Stimulated activated naive CD8-positive, alpha-beta T cell treated with anti-CD3 and anti-CD28 coated beads, Interleukin-15, Interleukin-2, amounts not matched to agents 100 ng/mL and 50 ng/mL, for 24 hours (primary cell): ENCODE data around the gene DUSP2.
"Not testable (repeated sequence)": the region's sequence is repeated elsewhere in the genome, so short reads cannot be mapped to it uniquely, and the experiment has no call there.

Experiments used
- H3K27ac Mint-ChIP-seq: one replicate; pipeline ENCODE4 v1.8.0; 2021; ENCODE audit warnings: mild to moderate bottlenecking, mixed read lengths
- H3K27me3 Mint-ChIP-seq: one replicate; pipeline ENCODE4 v1.8.0; 2021; ENCODE audit warnings: mixed read lengths
- H3K36me3 Mint-ChIP-seq: one replicate; pipeline ENCODE4 v1.8.0; 2021; ENCODE audit warnings: low read depth, mixed read lengths
- H3K4me1 Mint-ChIP-seq: one replicate; pipeline ENCODE4 v1.8.0; 2021; ENCODE audit warnings: low read depth, mixed read lengths
- H3K4me3 Mint-ChIP-seq: one replicate; pipeline ENCODE4 v1.8.0; 2021; ENCODE audit warnings: mild to moderate bottlenecking, mixed read lengths
- H3K9me3 Mint-ChIP-seq: one replicate; pipeline ENCODE4 v1.8.0; 2021; ENCODE audit warnings: mixed read lengths

Gene DUSP2

DNA sequence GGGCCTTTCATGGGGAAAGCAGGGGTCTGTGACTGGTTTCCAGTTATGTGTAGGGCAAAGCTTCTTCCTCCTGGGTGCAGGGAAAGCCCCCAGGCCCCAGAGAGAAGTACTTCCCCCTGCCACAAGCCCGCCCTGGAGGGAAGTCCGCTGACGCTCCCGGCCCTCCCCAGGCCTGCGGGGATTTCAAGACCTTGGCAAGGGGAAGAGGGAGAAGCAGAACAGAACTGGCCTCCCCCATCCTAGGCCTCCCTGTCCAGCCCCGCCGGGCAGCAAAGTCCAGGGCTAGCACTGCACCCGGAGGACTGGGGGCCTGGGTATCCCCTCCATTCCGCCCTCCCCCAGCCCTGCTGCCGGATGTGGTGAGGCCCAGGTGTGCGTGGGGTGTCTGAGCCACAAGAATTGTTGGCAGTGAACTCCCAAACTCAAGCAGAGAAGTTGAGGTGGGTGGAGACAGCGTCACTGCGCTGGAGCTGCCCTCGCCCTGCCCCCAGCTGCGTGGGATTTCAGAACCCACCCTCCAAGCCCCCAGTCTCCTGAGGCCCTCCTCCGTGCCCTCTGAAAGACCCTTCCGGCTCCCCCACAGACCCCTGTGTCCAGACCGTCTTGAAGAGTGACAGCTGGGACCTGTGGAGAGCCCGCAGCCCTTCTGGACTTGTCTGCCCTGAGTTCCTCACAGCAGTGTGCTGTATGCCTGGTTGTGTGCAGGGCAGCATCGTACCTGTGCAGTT, 1.1 kb upstream of the DUSP2 start:
- Mint-ChIP-seq H3K4me1 (peaks cover 77% of the 10 kb centered on the region), H3K36me3 (peaks cover 27% of the 10 kb centered on the region), H3K27me3 (no peaks in the 10 kb centered on the region), H3K9me3 (no peaks in the 10 kb centered on the region), H3K4me3 (peak overlapping the region; percentile 89), H3K27ac (peak overlapping the region; percentile 96)

DNA sequence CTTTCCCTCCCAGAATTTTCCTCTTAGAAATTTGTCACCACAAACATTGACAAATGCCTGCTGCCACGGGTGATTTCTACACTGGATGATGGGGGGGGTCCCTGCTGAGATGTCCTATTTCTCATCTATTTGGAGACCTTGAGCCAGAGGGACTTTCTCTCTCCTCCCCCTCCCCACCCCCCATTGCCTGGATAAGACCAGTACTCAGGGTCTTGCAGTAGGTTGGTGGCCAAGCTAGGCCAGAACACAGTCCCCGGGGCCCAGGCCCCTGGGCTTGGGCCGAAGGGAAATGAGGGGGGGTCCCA, 560 bp upstream of the DUSP2 start:
- peaks cover 27% of the 10 kb centered on the region for H3K36me3 Mint-ChIP-seq
- peak overlapping the region; percentile 89 for H3K4me3 Mint-ChIP-seq
- no peaks in the 10 kb centered on the region for H3K9me3 Mint-ChIP-seq
- H3K27me3 Mint-ChIP-seq, result no peaks in the 10 kb centered on the region
- H3K27ac Mint-ChIP-seq, result peak overlapping the region; percentile 96
- H3K4me1 Mint-ChIP-seq, result peaks cover 75% of the 10 kb centered on the region

DNA sequence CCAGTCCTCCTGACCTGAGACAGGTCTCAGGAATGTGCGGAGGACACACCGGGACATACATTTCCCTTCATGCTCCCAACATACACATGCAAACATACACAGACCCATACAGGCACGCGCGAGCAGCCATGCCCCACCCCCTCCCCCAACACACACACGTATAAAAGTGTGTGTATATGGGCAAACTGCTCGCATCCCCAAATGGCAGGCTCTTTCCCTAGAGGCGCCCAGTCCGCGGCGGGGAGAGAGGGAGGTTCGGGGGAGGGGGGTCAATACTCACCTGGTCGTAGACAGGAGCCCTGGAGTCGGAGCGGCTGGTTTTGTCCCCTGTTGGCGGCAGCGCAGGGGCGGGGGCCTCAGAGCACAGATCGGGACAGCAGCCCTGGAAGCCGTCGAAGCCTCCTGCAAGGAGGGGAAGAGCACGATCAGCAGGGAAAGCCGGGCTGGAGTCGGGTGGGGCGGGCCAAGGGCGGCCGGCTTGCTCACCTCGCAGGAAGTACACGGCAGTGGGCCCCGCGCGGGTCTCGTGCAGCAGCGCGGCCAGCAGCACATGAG, 682 bp downstream of the DUSP2 start:
- Mint-ChIP-seq H3K27me3 (no peaks in the 10 kb centered on the region), H3K27ac (peak overlapping the region; percentile 95), H3K9me3 (no peaks in the 10 kb centered on the region), H3K4me1 (peaks cover 76% of the 10 kb centered on the region), H3K36me3 (peaks cover 27% of the 10 kb centered on the region), H3K4me3 (peak overlapping the region; percentile 96)

DNA sequence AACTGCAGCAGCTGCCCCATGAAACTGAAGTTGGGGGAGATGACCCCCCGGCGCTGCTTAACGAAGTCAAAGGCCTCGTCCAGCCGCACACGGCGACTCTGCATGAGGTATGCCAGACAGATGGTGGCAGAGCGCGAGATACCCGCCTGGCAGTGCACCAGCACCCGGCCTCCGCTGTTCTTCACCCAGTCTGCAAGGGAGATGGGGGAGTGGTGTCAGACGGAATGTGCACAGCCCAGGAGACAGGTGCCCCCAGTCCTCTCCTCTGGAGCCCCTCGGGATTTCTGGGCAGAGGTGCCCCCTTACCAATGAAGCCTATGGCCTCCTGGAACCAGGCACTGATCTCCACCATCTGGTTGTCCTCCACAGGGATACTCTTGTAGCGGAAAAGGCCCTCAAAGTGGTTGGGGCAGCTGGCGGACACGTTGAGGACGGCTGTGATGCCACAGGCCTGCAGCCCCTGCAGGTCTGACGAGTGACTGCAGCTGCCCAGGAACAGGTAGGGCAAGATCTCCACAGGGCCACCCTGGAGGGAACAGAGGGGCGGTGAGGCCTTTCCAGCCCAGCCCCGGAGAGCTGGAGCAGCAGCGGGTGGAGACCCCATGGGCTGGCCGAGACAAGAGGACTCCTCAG, 1.3 kb downstream of the DUSP2 start:
- Mint-ChIP-seq H3K27me3 (no peaks in the 10 kb centered on the region), H3K36me3 (peaks cover 27% of the 10 kb centered on the region), H3K27ac (peak overlapping the region; percentile 95), H3K4me3 (peak overlapping the region; percentile 96), H3K9me3 (no peaks in the 10 kb centered on the region), H3K4me1 (peaks cover 76% of the 10 kb centered on the region)

DNA sequence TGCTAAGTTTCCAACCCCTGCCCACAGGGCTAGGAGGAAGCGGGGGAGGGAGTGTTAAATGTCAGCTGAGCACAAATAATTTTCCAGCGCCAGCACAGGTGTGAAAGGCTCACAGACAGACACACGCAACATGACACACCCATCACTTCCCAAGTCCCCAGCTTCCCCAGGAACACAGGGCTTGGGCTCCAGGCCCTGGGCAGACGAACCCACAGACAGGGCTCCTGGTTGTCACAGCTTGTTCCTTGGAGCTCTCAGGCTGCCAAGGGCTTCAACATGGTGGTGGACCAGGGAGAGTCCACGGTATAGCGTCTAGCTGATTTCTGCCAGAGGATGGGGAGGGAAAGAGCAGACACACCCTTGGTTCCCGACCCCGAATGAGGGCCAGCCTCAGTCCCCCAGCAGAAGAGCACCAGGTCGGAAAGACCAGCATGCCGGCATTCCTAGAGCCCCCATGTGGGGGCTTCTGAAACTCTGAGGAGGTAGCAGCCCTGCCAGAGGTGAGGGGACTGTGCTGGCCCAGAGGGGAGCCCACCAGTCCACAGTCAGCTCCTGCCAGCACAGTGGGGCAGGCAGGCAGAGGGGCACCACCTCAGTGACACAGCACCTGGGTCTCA, 1.9 kb downstream of the DUSP2 start:
- Mint-ChIP-seq H3K4me3 (peak overlapping the region; percentile 96), H3K36me3 (peaks cover 27% of the 10 kb centered on the region), H3K9me3 (no peaks in the 10 kb centered on the region), H3K4me1 (peaks cover 73% of the 10 kb centered on the region), H3K27me3 (no peaks in the 10 kb centered on the region), H3K27ac (peak overlapping the region; percentile 95)

DNA sequence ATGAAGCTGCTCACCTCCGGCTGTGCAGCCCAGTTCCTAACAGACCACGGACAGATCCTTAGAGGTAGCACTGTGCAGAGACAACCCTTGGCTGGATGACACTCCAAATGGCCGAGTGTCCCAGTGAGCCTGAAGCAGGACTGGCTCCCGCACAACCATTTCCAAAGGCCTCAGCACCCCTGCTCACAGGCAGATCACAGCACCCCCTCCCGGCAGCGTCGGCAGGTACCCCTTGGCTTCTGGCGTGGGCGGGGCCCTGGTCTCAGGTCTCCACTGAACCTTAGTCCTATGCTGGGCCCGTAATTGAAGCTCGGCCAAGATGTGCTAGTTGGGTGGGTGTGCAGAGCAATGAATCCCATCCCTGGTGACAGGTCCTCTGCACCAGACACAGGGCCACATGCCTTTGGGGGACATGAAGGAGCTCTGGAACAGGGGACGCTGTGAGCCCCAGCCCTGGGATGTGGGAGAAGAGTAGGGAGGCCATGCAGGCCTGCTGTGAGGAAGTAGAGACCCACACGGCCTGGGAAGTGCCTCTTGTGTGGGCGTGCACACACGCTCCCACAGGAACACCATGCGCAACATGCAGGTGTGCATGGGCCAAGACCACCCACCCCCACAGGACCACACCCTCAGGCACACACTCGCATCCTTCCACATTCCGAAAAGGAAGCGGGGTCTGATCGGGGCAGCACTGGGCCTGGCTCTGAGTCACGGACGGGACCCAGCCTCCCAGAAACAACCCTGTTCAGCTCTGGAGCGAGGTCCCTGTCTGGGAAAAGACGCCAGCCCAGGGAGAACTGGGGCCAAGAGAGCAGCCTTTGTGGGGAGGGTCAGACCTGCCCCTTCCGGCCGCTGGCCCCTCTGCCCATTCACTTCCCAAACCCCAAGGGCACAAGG, 2.8 kb downstream of the DUSP2 start:
- peaks cover 64% of the 10 kb centered on the region for H3K4me1 Mint-ChIP-seq

DNA sequence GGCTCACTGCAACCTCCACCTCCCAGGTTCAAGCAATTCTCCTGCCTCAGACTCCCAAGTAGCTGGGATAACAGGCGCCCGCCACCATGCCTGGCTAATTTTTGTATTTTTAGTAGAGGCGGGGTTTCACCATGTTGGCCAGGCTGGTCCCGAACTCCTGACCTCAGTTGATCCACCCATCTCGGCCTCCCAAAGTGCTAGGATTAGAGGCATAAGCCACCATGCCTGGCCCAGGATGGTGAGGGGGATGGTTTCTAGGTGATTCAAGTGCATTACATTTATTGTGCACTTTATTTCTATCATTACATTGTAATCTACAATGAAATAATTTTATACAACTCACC, 3.6 kb downstream of the DUSP2 start:
- Mint-ChIP-seq H3K36me3 (peaks cover 27% of the 10 kb centered on the region), H3K27ac (peak overlapping the region; percentile 31), H3K4me3 (peak overlapping the region; percentile 96), H3K4me1 (peaks cover 56% of the 10 kb centered on the region)
- H3K9me3 Mint-ChIP-seq, H3K27me3 Mint-ChIP-seq: not testable (repeated sequence)

More for the DNA sequence above, 2.8 kb downstream of the DUSP2 start:
- peak overlapping the region; percentile 96 for H3K4me3 Mint-ChIP-seq
- H3K27me3 Mint-ChIP-seq, result no peaks in the 10 kb centered on the region
- no peaks in the 10 kb centered on the region for H3K9me3 Mint-ChIP-seq
- H3K27ac Mint-ChIP-seq, result peak overlapping the region; percentile 95
- peaks cover 27% of the 10 kb centered on the region for H3K36me3 Mint-ChIP-seq

DNA sequence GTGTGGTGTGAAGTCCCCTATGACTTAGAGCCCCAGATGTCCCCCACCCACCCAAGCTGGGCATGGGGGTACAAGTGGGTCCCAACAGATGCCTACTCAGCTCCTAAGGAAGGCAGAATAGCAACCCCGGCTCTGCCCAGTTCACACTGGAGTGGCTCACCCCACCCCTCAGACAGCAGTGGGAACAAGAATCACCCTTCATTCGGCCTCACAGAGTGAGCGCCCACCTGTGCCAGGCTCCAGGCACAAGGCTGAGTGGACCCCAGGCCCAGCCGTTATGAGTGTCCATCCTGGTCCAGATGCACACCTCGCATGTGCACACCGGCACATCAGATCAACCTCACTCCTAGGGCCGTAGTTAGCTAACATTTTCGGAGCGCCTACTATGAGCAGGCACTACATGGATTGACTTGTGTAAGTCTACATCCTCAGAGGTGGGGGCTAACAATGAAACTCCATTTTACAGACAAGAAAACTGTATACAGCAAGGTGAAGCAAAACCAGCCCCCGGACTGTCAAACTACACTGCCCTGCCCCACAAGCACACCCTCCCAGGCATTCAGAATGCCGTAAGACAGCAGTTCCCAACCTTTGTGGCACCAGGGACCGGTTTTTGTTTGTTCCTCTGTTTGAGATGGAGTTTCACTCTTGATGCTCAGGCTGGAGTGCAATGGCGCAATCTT, 4.2 kb downstream of the DUSP2 start:
- peaks cover 27% of the 10 kb centered on the region for H3K36me3 Mint-ChIP-seq
- H3K9me3 Mint-ChIP-seq, result no peaks in the 10 kb centered on the region
- no peaks in the 10 kb centered on the region for H3K27me3 Mint-ChIP-seq
- H3K4me3 Mint-ChIP-seq, result peak overlapping the region; percentile 96
- H3K4me1 Mint-ChIP-seq, result peaks cover 51% of the 10 kb centered on the region
- H3K27ac Mint-ChIP-seq, result peak overlapping the region; percentile 31

DNA sequence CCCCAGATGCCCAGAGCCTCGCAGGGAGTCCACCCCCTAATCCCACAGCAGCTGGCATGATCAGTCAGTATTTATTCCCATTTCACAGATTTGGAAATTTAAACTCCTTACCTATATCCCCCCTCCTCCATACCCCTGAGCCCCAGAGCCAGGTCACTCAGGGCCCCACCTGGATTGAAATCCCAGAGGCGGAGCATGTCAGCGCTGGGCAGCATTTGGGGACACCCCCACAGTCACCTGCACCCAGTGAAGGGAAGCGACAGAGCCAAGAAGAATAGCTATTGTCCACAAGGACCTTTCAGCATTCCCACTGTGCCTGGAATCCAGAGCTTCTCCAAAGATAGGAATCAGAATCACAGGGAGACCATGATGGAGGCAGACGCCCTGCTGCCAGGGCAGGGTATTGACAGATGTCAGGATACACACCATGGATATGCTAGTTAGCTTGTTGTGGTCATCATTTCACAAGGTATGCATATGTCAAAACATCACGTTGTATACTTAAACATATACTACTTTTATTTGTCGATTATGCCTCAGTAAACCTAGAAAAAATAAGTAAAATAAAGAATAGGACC, 6.0 kb downstream of the DUSP2 start:
- Mint-ChIP-seq H3K27me3 (no peaks in the 10 kb centered on the region), H3K4me1 (peaks cover 45% of the 10 kb centered on the region), H3K4me3 (peak overlapping the region; percentile 14), H3K27ac (no peak overlapping the region), H3K9me3 (no peaks in the 10 kb centered on the region), H3K36me3 (peaks cover 21% of the 10 kb centered on the region)

DNA sequence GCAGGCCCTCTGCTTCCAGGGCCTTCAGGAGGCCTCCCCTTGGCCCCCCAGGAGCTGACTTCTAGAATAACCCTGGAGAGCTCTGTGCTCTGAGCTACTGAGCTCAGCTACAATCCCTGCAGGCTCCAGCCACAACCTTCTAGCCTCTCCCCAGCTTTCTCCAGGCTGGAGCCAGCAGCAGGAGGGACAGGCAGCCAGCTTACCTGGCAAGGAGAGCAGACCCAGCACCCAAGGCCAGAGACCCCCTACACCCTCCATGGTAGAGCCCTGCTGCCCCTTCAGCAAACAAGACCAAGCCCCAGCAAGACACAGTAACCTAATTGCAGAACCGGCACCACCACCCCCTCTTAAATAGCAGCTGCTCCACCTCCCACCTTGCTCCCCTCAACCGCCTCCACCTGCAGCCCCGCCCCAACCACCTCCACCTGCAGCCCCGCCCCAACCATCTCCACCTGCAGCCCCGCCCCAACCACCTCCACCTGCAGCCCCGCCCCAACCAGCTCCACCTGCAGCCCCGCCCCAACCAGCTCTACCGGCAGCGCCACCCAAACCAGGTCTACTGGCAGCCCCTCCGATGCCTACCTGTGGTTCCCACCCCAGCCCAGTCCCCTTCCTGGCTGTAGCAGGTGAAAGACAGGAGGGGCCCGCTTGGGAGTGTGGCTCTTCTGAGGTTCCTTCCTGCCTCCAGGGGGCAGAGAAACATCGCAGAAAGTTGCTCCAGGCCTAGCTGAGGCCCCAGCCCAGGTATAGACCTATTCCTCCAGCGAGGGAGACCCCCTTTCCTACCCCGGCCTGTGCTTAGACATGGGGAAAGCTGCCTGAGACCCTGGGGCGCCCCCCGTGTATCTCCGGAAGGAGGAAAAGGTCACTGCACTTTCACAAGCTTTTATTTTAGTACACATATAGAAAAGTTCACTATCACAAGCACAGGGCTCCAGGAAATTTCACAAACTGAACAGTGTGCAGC, 6.8 kb downstream of the DUSP2 start, which contains the start of gene ASTL:
ASTL (minus strand) TSS at position 324 of the 967 bp plus-strand sequence; CDS start at position 258, 66 bp downstream.
- H3K36me3 Mint-ChIP-seq, result peaks cover 13% of the 10 kb centered on the region
- peak within 1 kb of the TSS; percentile 43 for H3K4me3 Mint-ChIP-seq
- no peaks in the 10 kb centered on the region for H3K27me3 Mint-ChIP-seq
- no peaks in the 10 kb centered on the region for H3K9me3 Mint-ChIP-seq
- peaks cover 39% of the 10 kb centered on the region for H3K4me1 Mint-ChIP-seq
- peak within 1 kb of the TSS; percentile 68 for H3K27ac Mint-ChIP-seq

DNA sequence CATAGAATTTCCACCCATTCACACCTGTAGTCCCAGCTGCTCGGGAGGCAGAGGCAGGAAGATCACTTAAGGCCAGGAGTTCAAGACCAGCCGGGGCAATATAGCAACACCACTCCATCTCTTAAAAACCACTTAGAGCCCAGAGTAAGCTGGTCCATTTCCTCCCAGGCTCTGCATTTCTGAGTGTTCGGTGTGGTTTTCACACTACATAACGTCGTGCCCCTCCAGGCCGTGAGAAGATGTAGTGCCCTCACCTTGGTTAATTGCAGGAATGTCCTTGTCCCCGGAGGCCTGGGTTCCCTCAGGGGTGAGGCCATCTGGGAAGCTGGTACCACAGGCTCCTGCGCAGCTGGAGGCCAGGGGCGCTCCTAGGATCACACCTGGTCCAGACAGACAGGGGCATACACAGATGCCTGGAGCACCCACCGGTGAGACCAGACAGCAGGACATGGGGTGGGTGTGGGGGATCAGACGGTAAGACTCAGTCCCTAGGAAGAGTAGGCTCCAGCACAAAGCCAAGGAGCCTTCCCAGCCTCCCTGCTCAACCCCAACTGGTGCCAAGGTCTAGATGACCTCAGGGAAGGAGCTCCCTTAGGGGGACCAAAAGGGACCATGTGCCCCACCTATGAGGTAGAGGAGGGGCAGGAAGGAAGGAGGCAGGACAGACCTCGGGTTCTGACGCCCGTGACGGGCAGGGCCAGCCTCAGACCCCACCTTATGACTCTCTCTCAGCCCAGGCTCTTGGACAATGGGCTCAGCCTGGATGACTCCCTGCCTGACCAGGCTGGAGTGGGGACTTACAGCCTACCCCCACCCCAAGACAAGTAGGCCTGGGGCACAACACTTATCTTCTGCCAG, 7.7 kb downstream of the DUSP2 start:
- Mint-ChIP-seq H3K27ac (no peak overlapping the region), H3K36me3 (peaks cover 4% of the 10 kb centered on the region), H3K9me3 (no peaks in the 10 kb centered on the region), H3K4me3 (no peak overlapping the region), H3K4me1 (peaks cover 32% of the 10 kb centered on the region), H3K27me3 (no peaks in the 10 kb centered on the region)

DNA sequence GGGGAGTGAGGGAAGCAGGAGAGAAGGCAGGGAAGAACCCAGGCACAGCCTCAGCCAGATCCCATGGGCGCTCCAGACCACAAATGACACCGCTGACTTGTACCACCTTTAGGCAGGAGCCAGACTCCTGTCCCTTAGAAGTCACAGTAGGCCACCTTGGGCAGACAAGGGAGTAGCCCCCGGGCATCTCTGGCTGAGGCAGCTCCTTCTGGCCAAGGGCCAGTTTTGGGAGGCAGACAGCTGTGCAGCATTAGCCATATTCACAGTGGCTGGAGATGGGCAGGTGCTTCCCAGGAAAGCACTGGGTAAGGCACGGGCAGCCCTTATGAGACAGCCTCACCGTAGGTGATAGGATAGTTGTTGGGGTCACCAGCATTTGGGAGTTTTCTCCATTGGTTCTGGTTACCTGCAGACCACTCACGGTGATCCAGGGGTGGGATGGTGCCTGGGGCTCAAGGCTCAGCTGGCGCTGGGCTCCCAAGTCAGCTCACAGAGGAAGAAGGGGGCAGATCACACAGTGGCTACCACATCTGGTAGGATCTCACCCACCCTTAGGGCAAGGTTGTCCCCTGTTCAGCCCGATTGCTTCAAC, 9.0 kb downstream of the DUSP2 start:
- no peak overlapping the region for H3K4me3 Mint-ChIP-seq
- no peaks in the 10 kb centered on the region for H3K27me3 Mint-ChIP-seq
- peaks cover 29% of the 10 kb centered on the region for H3K4me1 Mint-ChIP-seq
- H3K27ac Mint-ChIP-seq, result no peak overlapping the region
- H3K36me3 Mint-ChIP-seq, result no peaks in the 10 kb centered on the region
- no peaks in the 10 kb centered on the region for H3K9me3 Mint-ChIP-seq
